ENCODE results near the gene ABTB2.

The ABTB2 gene

DNA sequence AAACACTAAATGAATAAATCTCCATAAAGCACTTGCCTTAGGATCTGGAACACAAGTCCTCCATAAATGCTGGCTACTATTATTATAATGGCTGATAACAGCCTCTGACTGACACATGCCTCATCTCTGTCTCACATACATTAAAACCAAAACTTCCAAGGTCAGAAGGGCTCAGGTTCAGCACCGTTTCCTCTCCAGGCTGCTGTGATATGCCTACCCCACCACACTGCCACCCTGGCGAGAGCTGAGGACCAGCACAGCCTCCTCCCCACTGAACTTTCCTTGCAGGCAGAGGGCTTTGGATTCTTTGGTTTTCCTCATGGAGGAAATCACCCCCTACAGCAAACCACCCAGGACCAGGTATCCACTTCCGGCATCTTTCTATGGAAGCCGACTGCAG is 112.8 kb downstream of the ABTB2 start:
- DNase-seq (ENCODE audit: low spot score): no peak

DNA sequence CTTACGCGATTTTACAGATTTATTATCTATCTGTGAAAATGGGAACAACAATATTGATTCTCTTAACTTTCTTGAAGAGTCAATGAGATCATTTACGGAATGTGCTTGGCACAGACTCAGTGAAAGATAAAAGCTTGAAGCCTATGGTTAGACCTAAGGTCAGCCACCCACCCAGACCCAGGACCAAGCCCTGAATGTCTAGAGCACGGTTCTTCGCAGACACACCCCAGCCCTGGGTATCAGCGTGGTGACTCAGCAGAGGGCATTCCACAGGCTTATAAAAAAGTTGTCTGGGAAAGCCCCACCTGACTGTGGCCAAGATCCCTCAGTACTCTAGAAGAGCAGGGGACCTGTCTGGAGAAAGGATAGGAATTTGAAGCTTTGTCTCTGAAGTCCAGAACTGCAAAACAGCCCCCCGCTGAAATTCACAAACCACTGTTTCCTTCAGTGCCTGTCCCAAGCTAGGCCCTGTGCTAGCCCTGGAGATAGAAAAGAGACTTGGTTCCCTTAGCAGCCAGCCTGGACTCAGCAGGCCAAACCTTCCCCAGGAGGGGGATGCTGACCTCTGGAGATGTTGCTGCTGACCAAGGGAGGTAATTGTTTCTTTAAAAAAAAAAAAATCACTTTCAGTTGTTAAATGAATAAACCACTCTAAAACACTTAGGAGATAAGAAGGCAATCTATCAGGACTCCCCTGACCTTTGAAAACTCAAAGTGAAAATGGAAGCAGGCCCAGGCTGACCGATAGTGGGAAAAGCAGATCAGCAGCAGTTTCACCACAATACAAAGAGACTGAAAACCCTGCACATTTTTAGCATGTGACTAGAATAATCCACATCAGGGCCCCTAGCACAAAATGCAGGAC is 114.0 kb downstream of the ABTB2 start:
- peak overlapping the region; percentile 74 for H3K27ac ChIP-seq
- TF ChIP-seq, protein P1, sequence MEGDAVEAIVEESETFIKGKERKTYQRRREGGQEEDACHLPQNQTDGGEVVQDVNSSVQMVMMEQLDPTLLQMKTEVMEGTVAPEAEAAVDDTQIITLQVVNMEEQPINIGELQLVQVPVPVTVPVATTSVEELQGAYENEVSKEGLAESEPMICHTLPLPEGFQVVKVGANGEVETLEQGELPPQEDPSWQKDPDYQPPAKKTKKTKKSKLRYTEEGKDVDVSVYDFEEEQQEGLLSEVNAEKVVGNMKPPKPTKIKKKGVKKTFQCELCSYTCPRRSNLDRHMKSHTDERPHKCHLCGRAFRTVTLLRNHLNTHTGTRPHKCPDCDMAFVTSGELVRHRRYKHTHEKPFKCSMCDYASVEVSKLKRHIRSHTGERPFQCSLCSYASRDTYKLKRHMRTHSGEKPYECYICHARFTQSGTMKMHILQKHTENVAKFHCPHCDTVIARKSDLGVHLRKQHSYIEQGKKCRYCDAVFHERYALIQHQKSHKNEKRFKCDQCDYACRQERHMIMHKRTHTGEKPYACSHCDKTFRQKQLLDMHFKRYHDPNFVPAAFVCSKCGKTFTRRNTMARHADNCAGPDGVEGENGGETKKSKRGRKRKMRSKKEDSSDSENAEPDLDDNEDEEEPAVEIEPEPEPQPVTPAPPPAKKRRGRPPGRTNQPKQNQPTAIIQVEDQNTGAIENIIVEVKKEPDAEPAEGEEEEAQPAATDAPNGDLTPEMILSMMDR (conservative IDR thresholded peaks at IDR 0.05; ENCODE audit: low read depth): no peak
- ChIA-PET CTCF (no interaction called here), POLR2A (ENCODE audit: low non-redundant PET) (no interaction called here)
- DNase-seq (ENCODE audit: low spot score): peak; percentile 93

More for the DNA sequence above, 112.8 kb downstream of the ABTB2 start:
- ChIA-PET POLR2A (ENCODE audit: low non-redundant PET) (no interaction called here), CTCF (interaction anchor here (0.6 kb wide), 1 partner anchor 114 kb away, joined by 3 read pairs; no protein-coding TSS in a partner anchor)
- TF ChIP-seq, protein P1 (conservative IDR thresholded peaks at IDR 0.05; ENCODE audit: low read depth): no peak
- H3K27ac ChIP-seq: peak overlapping the region; percentile 8; the same call in 1 of the 2 replicates

DNA sequence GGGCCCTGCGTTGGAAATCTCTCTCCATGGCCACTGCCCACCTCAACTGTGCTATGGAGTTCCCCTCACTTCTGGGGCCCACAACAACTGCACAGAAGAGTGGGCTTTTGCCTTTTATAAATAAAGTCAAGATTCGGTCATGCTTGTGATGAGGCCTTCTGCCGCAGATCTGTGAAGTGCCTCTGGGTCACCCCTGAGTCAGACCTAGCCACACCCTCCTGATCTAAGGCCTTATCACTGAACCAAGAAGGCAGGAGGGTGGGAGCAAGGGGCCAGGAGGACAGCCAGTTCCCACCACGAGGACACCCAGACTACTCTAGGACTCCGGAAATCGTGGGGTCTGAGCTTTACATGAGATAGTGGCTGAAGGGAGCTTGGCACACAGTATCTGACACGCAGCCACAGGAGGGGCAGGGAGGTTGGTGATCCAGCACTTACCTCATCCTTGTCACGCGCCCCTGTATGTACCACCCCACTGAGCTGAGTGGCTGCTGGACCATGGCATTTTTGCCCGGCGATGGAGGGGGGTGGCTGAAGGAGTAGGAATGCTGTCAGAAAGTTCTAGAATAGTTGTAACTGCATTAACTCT is 115.7 kb downstream of the ABTB2 start:
- peak overlapping the region; percentile 74 for H3K27ac ChIP-seq
- CTCF ChIA-PET: interaction anchor here (0.6 kb wide), 1 partner anchor 120 kb away, joined by 3 read pairs; no protein-coding TSS in a partner anchor
- POLR2A ChIA-PET (ENCODE audit: low non-redundant PET): no interaction called here
- peak; percentile 43 for DNase-seq (ENCODE audit: low spot score)
- TF ChIP-seq, protein P1 (conservative IDR thresholded peaks at IDR 0.05; ENCODE audit: low read depth): no peak

DNA sequence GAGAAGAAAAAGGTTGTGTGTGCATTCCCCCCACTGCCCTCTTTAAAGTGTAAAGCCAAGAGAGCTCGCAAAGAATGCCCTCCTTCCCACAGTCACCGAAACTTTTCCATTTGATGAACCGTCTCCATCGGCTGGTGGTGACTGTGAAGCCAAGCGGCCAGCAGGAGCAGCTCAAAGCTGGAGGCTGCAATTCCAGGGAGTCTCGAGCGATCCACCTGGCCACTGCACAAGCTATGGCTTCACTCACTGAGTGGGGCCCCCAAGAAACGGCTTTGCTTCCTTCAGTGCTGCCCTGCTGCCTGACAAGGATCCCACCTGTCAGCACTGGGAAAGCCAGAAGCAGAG is 117.7 kb downstream of the ABTB2 start:
- POLR2A ChIA-PET (ENCODE audit: low non-redundant PET): no interaction called here
- TF ChIP-seq, protein P1 (conservative IDR thresholded peaks at IDR 0.05; ENCODE audit: low read depth): no peak
- no peak overlapping the region for H3K27ac ChIP-seq
- CTCF ChIA-PET: no interaction called here
- no peak for DNase-seq (ENCODE audit: low spot score)

DNA sequence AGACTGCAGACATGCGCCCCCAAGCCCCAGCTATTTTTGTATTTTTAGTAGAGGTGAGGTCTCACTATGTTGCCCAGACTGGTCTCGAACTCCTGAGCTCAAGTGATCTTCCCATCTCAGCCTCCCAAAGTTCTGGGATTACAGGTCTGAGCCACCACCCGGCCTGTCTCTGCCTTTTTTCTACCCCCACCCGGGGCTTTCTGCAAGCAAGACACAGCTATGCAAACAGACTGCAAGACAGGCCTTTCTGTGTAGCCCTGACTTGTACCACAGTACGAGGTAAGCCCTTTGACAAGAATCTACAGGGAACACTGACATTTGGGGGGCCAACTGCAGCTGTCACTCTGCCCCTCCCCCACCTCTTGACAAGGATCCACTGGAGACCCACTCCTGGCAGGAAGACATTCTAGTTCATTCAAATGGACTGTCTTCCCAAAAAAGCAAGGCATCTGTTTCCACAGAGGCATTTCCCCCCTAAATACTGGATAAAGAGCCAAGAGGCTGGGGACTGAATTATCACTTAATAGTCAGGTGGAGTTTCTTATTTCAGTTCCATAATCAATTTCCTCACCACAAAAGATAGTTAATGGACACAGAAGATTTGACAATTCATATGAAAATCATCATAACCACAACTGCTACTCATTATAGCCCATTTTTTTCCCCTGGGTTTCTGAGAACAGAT is 118.2 kb downstream of the ABTB2 start:
- ChIA-PET POLR2A (ENCODE audit: low non-redundant PET) (no interaction called here), CTCF (interaction anchor here (0.6 to 1.4 kb wide), 4 partner anchors 9 to 254 kb away, joined by 3 to 4 read pairs (median 3); no protein-coding TSS in a partner anchor)
- no peak for DNase-seq (ENCODE audit: low spot score)
- TF ChIP-seq, protein P1 (conservative IDR thresholded peaks at IDR 0.05; ENCODE audit: low read depth): no peak
- peak overlapping the region; percentile 77 for H3K27ac ChIP-seq

DNA sequence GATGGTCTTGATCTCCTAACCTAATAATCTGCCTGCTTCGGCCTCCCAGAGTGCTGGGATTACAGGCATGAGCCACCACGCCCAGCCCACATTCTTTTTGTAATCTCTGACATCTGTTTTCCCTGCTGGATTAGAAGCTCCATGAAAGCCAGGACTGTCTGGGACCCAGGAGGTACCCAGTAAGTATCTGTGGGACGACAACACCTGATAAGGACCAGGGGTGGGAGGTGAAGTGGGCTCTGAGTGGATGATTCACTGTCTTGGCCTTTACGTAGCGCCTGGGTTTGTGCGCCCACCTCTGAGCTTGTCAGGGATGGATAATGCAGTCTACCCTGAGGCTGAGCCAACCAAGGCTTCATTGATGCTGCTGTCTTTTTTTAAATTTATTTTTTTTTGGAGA is 118.8 kb downstream of the ABTB2 start:
- no peak for DNase-seq (ENCODE audit: low spot score)
- ChIA-PET CTCF (interaction anchor here (0.6 to 1.4 kb wide), 4 partner anchors 10 to 255 kb away, joined by 3 to 4 read pairs (median 3); no protein-coding TSS in a partner anchor), POLR2A (ENCODE audit: low non-redundant PET) (no interaction called here)
- H3K27ac ChIP-seq: peak overlapping the region; percentile 77
- TF ChIP-seq, protein P1 (conservative IDR thresholded peaks at IDR 0.05; ENCODE audit: low read depth): no peak
